ACHN (cell line): ENCODE results near the gene DCP2.
A peak's percentile ranks its signal among the peaks of the same experiment; 100 is the strongest.

Experiments
- DNase-seq: peaks from one replicate; pipeline ENCODE4 v3.0.0-alpha.2; 2015
- in situ Hi-C: cut with HindIII; loops from 2 replicates; pipeline ENCODE4 v1.10.0; 2017; ENCODE audit warnings: low sequenced_read_pairs, low pct_ligation_motif_present, low pct_unique_long_range_greater_than_20kb

Gene DCP2

DNA sequence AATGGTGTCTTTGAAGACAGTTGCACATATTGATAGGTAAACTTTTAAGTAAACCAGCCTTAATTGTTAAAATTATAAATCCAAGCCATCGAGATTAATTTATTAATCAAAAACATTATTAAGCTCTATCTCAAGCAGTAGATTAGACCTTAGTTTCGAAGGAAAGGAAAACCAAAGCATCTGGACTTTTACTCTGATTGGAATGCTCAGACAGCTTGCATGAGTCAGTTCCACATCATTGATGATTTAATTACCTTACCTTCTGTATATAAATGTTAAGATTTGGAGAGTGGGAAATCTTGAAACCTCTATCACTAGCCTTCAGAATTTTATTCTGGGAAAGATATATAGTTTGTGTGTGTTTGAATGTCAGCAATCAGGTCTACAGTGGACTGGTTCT lies 23.9 kb downstream of the DCP2 start:
- in situ Hi-C loops, result no loop called here
- no peak for DNase-seq

DNA sequence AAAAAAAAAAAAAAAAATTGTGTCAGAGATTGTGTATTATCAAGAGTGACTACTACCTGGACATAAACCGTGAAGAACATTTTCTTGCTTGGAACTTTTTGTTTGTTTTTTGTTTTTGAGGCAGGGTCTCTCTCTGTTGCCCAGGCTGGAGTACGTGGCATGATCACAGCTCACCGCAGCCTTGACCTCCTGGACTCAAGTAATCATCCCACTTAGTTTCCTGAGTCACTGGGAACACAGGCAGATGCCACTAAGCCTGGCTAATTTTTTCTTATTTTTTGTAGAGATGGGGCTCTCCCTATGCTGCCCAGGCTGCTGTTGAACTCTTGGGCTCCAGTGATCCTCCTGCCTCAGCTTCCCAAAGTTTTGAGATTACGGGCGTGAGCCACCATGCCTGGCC lies 25.8 kb downstream of the DCP2 start:
- DNase-seq, result no peak
- in situ Hi-C loops, result no loop called here

DNA sequence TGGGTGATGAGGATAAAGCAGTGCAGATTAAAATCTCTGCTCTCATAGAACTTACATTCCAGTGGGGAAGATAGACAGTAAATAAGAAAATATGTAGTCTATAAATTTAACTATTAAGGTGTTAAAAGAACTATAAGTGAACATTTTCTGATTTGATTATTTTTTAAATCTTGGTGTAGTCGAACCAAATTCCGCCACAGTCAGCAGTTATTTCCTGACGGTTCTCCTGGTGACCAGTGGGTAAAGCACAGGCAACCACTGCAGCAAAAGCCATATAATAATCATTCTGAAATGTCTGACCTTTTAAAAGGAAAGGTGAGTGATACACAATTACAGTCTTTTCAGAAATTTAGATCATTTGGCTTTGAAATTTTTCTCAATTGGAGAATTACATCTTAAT lies 27.2 kb downstream of the DCP2 start:
- in situ Hi-C loops, result no loop called here
- DNase-seq, result no peak

DNA sequence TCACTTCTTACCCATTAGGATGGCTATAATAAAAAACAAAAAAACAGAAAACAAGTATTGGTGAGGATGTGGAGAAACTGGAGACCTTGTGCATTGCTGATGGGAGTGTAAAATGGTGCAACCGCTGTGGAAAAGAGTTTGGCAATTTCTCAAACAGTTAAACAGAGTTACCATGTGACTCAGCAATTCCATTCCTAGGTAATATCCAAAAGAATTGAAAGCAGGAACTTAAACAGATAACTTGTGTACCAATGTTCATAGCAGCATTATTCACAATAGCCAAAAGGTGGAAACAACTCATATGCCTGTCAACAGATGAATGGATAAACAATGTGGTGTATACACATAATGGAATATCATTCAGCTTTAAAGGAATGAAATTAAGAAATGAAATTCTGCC lies 28.9 kb downstream of the DCP2 start:
- no peak for DNase-seq
- in situ Hi-C loops, result no loop called here

DNA sequence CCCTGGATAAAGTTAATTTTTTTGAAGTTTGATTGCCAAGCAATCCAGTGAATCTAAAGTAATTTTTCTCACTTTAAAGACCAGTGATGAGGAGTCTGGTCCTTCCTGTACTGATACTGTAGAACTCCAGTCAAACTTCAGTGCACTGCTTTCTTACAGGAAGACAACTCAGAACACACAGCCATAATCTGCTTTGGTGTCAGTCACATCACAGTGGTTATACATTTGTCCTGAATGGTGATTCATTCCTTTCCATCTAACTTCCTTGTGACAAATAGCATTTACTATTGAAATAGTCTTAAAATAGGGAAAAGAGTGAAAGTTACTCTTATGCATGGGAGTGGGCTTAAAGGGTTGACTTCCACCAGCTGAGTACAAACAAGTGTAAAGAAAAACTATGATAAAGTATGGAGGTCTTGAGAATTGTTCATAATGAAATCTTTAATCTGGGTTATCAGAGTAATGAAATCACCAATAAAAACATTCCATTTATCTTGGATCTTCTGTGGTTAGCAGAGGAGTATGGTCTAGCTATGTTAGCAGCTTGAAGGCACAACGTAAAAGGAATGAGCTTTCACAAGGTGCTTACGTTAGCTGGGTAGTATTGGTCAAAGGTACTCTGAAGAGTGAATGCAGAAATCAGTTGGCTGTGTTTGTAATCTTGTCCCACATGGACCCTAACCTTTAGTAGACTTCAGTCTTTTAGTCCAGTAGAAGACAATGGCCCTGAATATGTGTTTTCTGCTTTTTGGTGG lies 41.5 kb downstream of the DCP2 start:
- no peak for DNase-seq
- in situ Hi-C loops, result no loop called here

DNA sequence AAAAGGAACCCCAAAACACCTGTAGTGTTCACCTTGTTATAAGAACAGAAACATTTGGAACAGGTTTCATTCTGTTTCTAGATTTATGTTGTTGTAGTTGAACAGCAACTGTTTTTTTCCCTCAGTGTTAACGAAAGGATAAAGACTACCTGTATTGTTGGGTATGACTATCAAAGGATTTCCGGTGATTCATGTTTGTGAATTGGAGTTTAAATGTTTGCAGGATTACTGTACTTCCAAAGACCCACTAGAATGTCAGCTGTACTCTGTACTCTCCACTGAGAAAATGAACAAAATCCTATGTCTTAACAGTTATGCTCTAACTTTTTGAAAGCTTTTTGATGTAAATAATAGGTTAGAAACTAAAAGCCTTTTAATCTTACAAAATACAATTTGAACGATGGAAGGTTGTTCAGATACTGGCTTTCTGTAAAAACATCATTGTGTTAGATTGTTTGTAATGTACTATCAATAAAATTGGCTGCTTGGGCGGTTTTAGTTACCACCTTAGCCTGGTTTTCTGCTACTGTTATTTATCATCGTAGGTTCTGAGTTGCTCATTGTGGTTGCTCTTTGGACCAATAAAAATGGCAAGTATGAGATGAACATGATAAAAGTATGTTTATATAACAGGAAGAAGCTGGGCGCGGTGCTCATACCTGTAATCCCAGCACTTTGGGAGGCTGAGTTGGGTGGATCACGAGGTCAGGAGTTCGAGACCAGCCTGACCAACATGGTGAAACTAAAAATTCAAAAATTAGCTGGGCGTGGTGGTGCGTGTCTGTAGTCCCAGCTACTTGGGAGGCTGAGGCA lies 44.1 kb downstream of the DCP2 start:
- DNase-seq, result peak; percentile 66

DNA sequence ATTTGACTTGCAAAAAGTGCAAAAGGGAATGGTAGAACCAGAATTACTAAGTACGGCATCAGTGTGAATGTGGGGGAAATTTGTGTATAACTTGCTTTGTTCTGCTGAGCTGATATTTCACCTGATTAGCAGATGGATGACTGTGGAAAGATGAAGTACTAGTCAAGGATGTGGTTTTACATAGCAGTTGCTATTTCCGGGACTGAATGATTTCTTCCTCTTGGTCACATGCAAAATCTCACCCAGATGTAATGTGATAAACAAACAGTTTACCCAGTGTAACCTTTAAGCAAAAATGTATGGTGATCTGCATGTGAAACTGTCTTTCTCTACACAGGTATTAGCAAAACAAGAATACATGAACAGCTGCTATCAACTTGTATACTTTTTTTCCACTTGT lies 46.1 kb downstream of the DCP2 start:
- in situ Hi-C loops, result no loop called here
- no peak for DNase-seq

More for the DNA sequence above, 44.1 kb downstream of the DCP2 start:
- in situ Hi-C loops, result no loop called here

DNA sequence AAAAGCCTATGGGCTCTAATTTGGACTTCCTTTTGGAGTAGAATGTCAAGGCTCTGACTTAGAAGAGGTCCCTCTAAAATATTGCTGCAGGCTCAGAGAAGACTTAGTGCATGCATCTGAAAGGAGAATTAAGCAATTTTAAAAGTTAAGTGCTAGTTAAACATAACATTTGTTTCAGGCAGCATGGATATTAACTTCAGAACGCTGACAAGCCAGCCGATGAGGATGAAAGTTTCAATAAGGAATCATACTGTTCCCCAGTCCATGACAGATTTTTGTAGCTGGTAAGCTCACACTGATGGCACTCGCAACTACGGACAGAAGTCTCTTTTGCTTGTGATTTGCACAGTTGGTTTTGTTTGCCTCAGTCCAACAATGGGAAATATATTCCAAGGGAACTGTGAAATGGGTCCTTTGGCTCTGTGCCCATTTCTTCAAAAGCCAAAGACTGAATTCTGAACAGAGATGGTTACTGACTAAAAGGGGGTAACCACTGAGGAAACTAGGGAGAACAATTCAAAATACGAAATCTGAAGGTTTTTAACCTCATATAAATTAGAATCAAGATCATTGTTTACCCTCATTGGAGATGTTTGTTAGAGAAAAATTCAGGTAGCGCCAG lies 47.6 kb downstream of the DCP2 start:
- in situ Hi-C loops, result no loop called here
- no peak for DNase-seq

DNA sequence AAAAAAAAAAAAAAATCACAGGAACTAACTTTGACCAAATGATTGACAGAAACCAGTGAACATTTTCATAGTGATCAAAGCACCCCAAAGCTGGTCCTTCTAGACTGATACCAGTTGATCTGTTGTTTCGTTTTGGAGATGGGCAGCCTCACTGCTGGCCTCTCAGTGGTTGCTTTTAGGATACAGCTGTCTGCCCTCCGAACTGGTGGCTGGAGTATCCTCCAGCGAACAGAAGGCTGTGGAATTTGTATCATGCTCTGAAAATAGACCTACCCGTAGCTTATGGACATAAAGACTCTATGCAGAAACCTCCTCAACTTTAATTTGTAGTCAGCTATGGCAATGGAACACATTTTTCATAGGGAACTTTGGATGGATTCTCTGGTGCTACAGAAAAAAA lies 49.0 kb downstream of the DCP2 start:
- in situ Hi-C loops, result no loop called here
- no peak for DNase-seq

DNA sequence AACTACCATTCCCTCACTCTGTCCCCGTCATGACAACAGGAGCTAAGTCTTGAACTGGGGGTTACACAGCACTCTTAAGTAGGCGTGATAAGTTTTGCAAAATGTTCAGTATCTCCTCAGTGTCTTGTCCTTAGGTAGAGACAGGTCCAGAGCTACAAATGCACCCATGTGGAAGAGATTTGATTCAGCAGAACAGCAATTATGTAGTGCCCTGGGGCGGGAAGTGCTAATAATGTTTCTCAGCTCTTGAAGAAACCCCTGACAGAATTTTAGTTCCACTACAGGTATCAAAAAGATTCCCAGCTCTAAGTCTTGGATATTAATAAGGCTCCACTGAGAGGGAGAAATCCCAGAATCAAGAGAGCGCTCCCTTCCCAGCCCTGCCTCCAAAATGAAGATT lies 49.6 kb downstream of the DCP2 start:
- DNase-seq, result no peak
- in situ Hi-C loops, result no loop called here

DNA sequence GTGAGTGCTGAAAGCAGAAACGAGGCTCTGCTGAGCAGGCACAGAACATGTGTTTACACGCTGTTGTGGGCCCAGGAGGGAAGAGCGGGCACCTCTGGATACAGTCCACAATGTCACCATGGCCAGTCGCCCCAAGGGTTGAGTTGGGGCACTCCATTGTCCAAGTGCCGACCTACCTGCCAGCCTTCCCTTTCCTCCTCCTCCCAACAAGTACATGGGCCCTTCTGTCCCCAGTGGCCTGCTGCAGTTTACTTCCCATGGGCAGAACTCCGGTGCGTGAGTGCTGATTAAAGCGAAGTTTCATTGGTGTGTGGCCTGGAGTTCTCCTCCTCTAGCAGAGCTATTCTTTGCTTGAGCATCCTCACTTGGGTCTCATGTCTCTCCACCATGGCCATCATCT lies 50.4 kb downstream of the DCP2 start:
- in situ Hi-C loops, result no loop called here
- no peak for DNase-seq

DNA sequence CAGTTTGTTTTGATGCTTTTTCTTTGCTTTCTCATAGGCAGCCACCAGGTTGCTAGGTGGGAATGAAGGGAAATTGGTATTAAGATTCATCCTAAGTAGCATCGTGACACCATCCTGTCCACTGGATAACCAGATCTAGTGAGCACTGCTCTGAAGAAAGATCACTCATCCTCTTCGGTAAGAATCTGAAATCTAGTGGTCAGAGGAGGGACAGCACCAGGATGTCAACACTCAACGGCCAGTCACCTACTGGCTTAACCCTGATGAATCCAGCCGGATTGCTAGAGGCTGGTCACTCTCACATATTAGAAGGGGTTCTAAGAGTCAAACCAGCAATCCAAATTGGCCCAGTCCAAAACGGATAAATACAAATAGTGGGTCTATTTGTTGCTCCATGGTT lies 50.8 kb downstream of the DCP2 start:
- no peak for DNase-seq
- in situ Hi-C loops, result no loop called here

DNA sequence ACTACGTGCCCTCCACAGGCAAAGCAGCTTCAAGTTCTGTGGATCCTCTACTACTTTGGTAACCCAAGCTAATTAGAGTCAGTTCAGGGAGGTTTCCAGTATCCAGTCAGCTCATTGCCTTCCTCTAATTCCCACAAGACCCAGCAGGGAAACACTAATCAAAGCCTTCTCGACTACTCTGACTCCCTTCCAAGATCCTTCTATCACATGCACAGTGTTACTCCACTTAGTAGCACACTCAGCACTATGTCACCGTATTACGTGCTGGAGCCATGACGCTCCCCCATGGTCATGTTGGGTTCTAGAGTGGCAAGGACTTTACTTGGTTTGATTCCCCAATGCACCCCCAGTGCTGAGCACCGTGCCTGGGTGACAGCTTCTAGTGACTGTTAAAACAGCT lies 53.0 kb downstream of the DCP2 start:
- in situ Hi-C loops, result no loop called here
- no peak for DNase-seq

DNA sequence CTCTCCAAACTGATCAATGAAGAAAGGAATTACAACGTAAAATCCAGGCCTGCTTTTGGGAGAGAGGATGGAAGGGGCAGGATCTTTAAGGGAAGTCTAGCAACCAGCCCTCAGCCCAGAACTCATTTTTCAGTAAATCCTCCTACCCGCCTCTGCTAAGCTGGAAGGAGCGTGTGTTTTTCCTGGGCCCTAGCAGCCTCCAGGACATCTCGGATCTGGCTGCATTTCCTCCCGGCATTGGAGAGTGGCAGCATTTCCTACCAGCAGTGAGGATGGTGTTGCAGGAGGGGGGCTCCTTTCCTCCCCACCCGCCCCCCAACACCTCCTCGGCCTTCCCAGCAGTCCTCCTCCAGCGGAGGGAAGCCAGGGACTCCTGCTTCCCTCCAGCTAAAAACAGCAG lies 54.5 kb downstream of the DCP2 start:
- in situ Hi-C loops, result no loop called here

DNA sequence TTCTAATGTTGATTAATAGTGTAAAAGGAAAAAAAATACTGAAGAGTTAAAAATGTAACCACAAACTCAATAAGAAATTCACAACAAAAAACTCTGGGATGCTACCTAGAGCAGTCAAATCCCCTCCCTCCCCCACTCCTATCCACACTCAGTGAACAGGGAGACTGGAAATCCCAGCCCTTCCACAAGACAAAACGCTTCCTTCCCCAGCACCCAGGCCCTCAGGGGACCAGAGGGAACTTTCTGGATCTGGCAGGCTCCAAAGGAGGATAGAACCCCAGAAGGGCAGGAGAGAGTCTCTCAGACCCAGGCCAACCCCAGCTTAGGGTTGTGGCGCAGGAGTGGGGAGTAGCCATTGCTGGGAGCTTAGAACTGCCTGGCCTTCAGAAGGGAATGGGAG lies 55.0 kb downstream of the DCP2 start:
- in situ Hi-C loops, result no loop called here
- no peak for DNase-seq

More for the DNA sequence above, 54.5 kb downstream of the DCP2 start:
- no peak for DNase-seq

DNA sequence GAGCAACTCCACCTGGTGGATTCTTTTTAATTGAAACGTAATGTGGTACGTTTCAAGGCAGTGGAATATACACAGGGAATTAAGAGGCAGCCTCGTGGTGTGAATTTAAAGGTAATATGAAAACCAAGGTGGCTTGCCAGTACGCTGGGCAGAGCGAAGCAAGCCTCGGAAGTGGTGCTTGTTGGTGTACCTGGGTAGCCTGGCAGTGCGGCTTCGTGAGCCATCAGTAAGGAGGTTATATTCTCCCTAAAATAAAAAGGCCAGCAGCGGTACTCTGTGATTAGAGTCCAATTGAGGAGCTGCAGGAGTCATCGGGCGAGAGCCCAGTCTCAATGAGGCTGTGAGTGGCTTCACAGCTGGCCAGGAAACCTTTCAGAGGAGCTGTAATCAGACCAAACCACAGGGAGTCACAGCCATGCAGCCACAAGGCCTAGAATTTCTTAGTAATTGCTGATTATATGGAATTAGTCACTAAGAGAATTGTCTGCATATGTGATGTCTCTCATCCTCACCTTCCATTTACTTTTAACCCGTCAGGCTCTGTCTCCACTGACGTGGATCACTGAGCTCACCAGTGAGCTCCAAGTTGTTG lies 57.7 kb downstream of the DCP2 start:
- in situ Hi-C loops, result no loop called here
- DNase-seq, result no peak

DNA sequence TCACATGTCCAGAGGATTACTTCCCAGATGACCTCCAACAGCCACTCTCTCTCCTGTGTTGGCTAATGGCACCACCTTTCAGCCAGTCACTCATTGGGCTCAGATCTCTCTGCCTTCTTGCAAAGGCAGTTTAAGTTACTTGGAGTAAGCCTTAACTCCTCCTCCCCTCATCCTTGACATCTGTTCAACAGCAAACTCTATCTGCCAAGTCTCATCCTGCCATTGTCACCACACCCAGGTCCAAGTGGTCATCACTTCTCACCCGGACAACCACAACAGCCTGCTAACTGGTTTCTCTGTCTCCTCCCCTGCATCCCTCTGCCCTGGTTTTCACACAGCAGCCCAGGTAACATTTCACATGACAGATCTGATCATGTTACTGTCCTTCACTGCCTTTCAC lies 58.5 kb downstream of the DCP2 start:
- in situ Hi-C loops, result no loop called here
- no peak for DNase-seq

DNA sequence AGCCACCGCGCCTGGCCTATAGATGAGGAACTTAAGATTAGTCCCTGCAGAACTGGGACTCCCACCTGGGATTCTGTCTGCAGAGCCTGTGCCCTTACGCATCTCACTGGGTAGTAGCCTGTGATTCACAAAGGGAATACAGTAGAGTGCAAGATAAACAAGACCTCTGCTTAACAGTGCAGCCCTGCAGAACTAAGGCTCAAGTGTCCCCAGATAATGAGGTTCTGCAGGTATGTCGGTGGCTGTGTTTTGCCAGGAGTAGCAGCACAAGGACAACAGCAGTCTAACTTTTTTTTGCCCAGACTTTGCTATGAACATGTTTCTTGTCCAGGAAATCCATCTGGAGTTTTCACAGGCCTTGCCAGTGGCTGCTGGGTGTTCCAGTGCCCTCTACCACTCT lies 59.7 kb downstream of the DCP2 start:
- in situ Hi-C loops, result no loop called here
- no peak for DNase-seq

DNA sequence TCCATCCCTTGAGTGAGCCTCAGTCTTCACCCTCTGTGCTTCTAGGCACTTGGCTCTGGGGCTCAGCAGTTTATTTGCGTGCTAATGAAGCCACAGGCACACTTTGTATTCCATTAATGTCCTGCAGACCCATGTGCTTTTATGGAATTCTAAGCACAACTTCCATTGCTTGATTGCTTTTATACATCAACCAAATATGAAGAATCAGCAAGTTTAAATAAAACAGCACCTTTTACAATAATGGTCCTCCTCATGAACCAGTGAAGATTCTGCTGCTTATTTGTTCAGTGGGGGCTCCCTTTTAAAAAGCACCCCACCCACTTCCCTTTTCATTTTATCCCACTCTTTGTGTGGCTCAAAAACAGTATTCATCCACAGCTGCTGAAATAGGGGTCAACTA lies 60.2 kb downstream of the DCP2 start:
- no peak for DNase-seq
- in situ Hi-C loops, result no loop called here
